Upper lobe of left lung (tissue), 6 donors: ENCODE results near the gene INTU. TPM values are rescaled to one million over a fixed set of nuclear protein-coding genes. Genes with fewer than 3 reads are reported as not detected.

Experiments used
- ATAC-seq, 2 donors: fragments of 200-7000 bp; cut with Tn5 transposase; one replicate each; pipeline ENCODE4 v1.9.1; 2022; ENCODE audit warnings: mild to moderate bottlenecking in 2 of 2, moderate library complexity in 2 of 2; ENCODE audit not compliant: low FRiP score in 2 of 2
- DNase-seq, 2 donors: peaks; one replicate each; pipeline ENCODE4 v3.0.0-alpha.2; 2019 to 2020
- H3K27ac ChIP-seq, 4 donors: fragments of 200-600 bp; sonication (generic); one replicate each; pipeline ENCODE4 v1.5.1; 2016 to 2019
- H3K27me3 ChIP-seq, 4 donors: fragments of 200-600 bp; sonication (generic); one replicate each; pipeline ENCODE4 v1.5.1; 2017 to 2019
- H3K36me3 ChIP-seq, 4 donors: fragments of 200-600 bp; sonication (generic); one replicate each; pipeline ENCODE4 v1.5.1; 2016 to 2019
- H3K4me1 ChIP-seq, 4 donors: fragments of 200-600 bp; sonication (generic); one replicate each; pipeline ENCODE4 v1.5.1; 2018 to 2019
- H3K4me3 ChIP-seq, 4 donors: fragments of 200-600 bp; sonication (generic); one replicate each; pipeline ENCODE4 v1.5.1; 2017 to 2019; ENCODE audit warnings: mild to moderate bottlenecking in 2 of 4, moderate library complexity in 1 of 4
- H3K9me3 ChIP-seq, 4 donors: fragments of 200-600 bp; sonication (generic); one replicate each; pipeline ENCODE4 v1.5.1; 2018 to 2019
- CTCF ChIP-seq, 6 experiments: fragments of 450-650 bp in 4 of 6; fragments of 200-600 bp in 2 of 6; sonication (generic) in 2 of 6; IDR thresholded peaks; one replicate each; pipeline ENCODE4 v1.5.1; 2016 to 2019; ENCODE audit warnings: antibody characterized with exemption in 6 of 6
- EP300 ChIP-seq, 4 donors: sonication (generic); formaldehyde crosslinking; IDR thresholded peaks; one replicate each; pipeline ENCODE4 v1.5.1; 2017; ENCODE audit warnings: antibody characterized with exemption in 4 of 4, control low read depth in 2 of 4
- POLR2A ChIP-seq, 4 donors: fragments of 450-650 bp; IDR thresholded peaks; one replicate each; pipeline ENCODE4 v1.5.1; 2016 to 2017; ENCODE audit warnings: antibody characterized with exemption in 4 of 4, mild to moderate bottlenecking in 2 of 4
- POLR2AphosphoS5 ChIP-seq, 2 donors: sonication (generic); formaldehyde crosslinking; IDR thresholded peaks; one replicate each; pipeline ENCODE4 v1.5.1; 2017; ENCODE audit warnings: antibody characterized with exemption in 2 of 2
- WGBS, 2 donors: methylation state at CpG; one replicate each; pipeline ENCODE4 v1.1.5; 2017 to 2018; 5-methylcytosine and 5-hydroxymethylcytosine counted together
- total RNA-seq, 6 donors: library from RNA; depleted of rRNA in 4 of 6; stranded (reverse); fragments of >200 nt in 4 of 6; gene quantifications; one replicate each; pipeline versions ENCODE4 v1.1.0 to v1.2.1, GENCODE V29; 2016 to 2021
- donor health status: DM: no; HTN: no; CAD: no; lungs with moderate emphysema.
- donor health status: DM: no; HTN: yes; CAD: no; lungs with severe emphysema.

INTU gene
- total RNA-seq, 6 donors from 2014 or later: 5.1 to 16.8 (median 9.9) TPM

DNA sequence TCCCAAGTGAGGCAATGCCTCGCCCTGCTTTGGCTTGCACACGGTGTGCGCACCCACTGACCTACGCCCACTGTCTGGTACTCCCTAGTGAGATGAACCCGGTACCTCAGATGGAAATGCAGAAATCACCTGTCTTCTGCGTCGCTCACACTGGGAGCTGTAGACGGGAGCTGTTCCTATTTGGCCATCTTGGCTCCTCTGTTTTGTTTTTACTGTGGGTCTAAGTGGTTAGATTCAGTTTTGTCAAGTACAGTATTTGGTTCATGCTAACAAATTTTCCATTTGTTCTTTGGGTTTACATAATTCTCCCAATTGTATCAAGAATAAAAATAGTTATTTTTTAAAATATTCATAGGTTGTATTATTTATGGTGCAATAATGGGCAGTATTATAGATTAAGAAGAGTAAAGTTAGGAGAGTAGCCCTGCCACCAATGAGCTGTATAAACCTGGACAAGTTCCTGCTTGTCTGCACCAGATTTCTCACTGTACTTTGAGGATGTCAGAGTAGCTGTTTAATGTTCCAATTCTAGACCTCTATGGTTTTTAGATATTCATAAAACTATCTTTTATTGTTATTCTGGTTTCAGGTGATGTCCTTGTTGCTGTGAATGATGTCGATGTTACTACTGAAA is 23.4 kb downstream of the INTU start:
- no peaks in the 10 kb centered on the region for H3K4me1 ChIP-seq
- TF ChIP-seq CTCF (IDR thresholded peaks at IDR 0.05) (no peak), POLR2A (IDR thresholded peaks at IDR 0.05) (no peak), POLR2AphosphoS5 (IDR thresholded peaks at IDR 0.05) (no peak), EP300 (IDR thresholded peaks at IDR 0.05) (no peak)
- no peak overlapping the region for H3K27ac ChIP-seq
- no peaks in the 10 kb centered on the region for H3K36me3 ChIP-seq
- no peaks in the 10 kb centered on the region for H3K9me3 ChIP-seq
- ATAC-seq: no peak
- 94 to 99% methylated on average over 9 of the region's 9 CpGs for WGBS, 2 donors
- H3K4me3 ChIP-seq: no peak overlapping the region
- DNase-seq: peak in 1 of 2 donors; percentile 10
- H3K27me3 ChIP-seq: no peaks in the 10 kb centered on the region

- TF ChIP-seq CTCF (IDR thresholded peaks at IDR 0.05) (no peak), EP300 (IDR thresholded peaks at IDR 0.05) (no peak), POLR2A (IDR thresholded peaks at IDR 0.05) (no peak), POLR2AphosphoS5 (IDR thresholded peaks at IDR 0.05) (no peak)
- Histone ChIP-seq H3K4me3 (no peak overlapping the region), H3K27me3 (no peaks in the 10 kb centered on the region), H3K4me1 (no peaks in the 10 kb centered on the region), H3K27ac (no peak overlapping the region), H3K9me3 (no peaks in the 10 kb centered on the region), H3K36me3 (no peaks in the 10 kb centered on the region)
- WGBS, 2 donors: 84 to 93% methylated on average over 6 of the region's 6 CpGs
- DNase-seq: no peak
- ATAC-seq: no peak
These were observed 27.6 kb downstream of the INTU start for GRCh38 chr4:127660284-127660885.

DNA sequence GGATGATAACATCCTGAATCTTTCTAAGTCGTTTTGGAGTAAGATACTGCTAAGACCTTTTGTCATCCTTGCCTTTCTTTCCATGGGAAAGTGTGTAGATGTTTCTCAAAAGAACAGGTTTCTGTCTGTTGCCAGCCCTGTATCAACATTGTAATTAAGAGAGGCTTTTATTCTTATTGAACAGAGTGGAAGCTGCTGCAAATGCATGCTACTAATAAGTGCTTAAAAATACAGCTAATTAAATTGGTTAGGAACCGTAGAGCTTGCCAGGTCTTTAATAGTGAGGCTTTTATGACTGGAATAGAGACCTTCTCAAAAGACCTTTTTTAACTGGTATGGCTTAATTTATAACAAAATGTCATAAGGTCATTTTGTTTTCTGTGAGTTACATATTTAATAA is 34.4 kb downstream of the INTU start:
- no peaks in the 10 kb centered on the region for H3K4me1 ChIP-seq
- no peaks in the 10 kb centered on the region for H3K27me3 ChIP-seq
- no peaks in the 10 kb centered on the region for H3K36me3 ChIP-seq
- H3K27ac ChIP-seq: no peak overlapping the region
- H3K9me3 ChIP-seq: no peaks in the 10 kb centered on the region
- no peak for DNase-seq
- ATAC-seq: no peak
- 83 to 84% methylated on average over 2 of the region's 2 CpGs for WGBS, 2 donors
- no peak overlapping the region for H3K4me3 ChIP-seq
- TF ChIP-seq CTCF (IDR thresholded peaks at IDR 0.05) (no peak), POLR2A (IDR thresholded peaks at IDR 0.05) (no peak), EP300 (IDR thresholded peaks at IDR 0.05) (no peak), POLR2AphosphoS5 (IDR thresholded peaks at IDR 0.05) (no peak)

- Histone ChIP-seq H3K27ac (no peak overlapping the region), H3K4me1 (no peaks in the 10 kb centered on the region), H3K27me3 (no peaks in the 10 kb centered on the region), H3K9me3 (no peaks in the 10 kb centered on the region), H3K4me3 (no peak overlapping the region), H3K36me3 (no peaks in the 10 kb centered on the region)
- ATAC-seq (no peak), DNase-seq (no peak)
- TF ChIP-seq POLR2AphosphoS5 (IDR thresholded peaks at IDR 0.05) (no peak), EP300 (IDR thresholded peaks at IDR 0.05) (no peak), POLR2A (IDR thresholded peaks at IDR 0.05) (no peak), CTCF (IDR thresholded peaks at IDR 0.05) (no peak)
- WGBS, 2 donors: 73 to 100% methylated on average over 2 of the region's 2 CpGs
These were observed 35.0 kb downstream of the INTU start for GRCh38 chr4:127667772-127668171.

- H3K4me1 ChIP-seq: no peaks in the 10 kb centered on the region
- H3K27me3 ChIP-seq: no peaks in the 10 kb centered on the region
- no peak overlapping the region for H3K27ac ChIP-seq
- no peak for TF ChIP-seq POLR2AphosphoS5 (IDR thresholded peaks at IDR 0.05)
- TF ChIP-seq POLR2A (IDR thresholded peaks at IDR 0.05): no peak
- H3K36me3 ChIP-seq: no peaks in the 10 kb centered on the region
- no peaks in the 10 kb centered on the region for H3K9me3 ChIP-seq
- no peak overlapping the region for H3K4me3 ChIP-seq
- WGBS, 2 donors: 82 to 84% methylated on average over 2 of the region's 2 CpGs
- DNase-seq: no peak
- no peak for ATAC-seq
These were observed 36.0 kb downstream of the INTU start for GRCh38 chr4:127668770-127669169.
